ENCODE measurements around the gene DCLK2.

Gene DCLK2

DNA sequence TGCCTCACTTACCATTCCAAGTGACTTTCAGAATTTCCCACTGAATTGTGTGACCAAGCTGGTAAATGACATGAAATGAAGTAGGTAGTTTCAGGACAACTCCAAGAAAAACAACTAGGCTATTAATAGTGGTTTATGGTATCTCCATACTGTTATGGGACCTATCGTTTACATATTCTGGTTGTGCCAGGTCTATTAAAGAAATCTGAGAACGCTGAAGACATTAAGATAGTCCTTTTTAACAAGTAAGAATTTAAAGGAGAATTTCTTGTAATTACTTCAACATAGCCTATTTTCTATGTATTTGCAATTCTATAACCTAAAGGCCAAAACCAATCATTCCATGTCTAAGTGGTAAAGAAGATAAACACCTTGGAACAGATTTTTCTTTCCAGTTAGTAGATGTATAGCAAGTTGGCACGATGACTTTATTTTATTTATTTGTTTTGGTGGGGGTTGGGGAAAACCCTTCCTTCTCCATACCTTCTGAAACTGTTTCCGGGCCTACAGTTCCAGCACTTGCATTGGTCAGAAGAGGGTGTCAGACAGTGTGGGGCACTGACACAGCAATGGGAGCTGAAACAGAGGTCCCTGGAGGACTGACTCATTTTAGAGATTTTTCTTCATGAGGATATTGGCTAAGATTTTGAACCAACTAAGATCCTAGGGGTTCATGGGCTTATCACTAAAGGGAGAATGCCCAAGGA lies 7.6 kb upstream of the DCLK2 start:
- no peak for DNase-seq

DNA sequence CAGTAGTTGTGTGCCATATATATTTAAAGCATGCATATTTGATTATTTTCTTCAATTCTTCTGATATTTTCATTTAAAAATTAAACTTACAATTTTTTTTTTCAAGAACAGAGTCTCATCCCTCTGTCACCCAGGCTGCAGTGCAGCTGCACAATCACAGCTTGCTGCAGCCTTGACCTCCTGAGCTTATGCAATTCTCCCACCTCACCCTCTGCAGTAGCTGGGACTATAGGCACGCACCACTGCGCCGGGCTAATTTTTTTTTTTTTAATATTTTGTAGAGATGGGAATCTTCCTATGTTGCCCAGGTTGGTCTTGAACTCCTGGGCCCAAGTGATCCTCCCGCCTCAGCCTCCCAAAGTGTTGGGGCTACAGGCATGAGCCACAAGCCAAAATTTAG lies 5.8 kb upstream of the DCLK2 start:
- no peak for DNase-seq

- DNase-seq = no peak
Observed at GRCh38 chr4:150072906-150073714, 5.1 kb upstream of the DCLK2 start.

DNA sequence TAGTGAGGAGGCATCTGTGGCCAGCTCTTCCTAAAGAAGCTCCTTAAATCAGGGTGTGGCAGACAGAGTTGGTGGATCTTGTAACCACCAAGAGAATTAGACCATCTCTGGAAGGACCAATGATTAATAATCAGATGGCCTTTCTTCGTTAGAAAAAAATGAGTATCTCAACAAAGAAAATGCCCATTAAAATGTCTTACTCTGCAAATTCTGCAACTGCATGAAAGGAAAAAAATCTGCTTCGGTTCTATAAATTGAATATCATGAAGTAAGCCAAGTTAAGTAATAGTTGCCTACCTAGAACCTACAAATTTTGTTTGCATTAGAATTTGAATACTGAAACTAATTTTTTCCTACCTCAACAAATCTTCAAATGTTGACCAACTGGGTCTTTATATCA lies 4.2 kb upstream of the DCLK2 start:
- DNase-seq = no peak

- DNase-seq = peak; percentile 61
Observed at GRCh38 chr4:150078579-150079080, 385 bp downstream of the DCLK2 start.

- peak; percentile 71 for DNase-seq
Observed at GRCh38 chr4:150079081-150079581, 886 bp downstream of the DCLK2 start.

DNA sequence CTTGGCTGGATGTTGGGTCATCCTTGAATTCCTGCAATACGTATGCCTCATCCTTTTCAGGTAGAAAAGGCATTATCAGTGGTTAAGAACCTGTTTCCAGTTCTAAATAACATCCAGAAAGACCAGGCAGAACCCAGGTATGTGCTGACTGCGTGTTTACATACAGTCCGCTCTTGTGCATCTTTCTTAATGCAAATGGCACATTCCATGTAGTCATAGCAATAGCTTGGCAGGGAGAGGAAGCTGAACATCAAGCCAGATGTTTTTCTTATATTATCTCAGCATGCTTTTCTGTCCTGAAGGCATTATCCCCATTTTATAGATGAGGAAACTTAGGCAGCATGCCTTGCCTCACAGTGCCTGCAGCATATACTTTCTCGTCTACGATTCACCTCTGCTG lies 2.1 kb downstream of the DCLK2 start:
- no peak for DNase-seq

GRCh38 chr4:150080875-150081274 lies 2.6 kb downstream of the DCLK2 start:
- DNase-seq = no peak

DNA sequence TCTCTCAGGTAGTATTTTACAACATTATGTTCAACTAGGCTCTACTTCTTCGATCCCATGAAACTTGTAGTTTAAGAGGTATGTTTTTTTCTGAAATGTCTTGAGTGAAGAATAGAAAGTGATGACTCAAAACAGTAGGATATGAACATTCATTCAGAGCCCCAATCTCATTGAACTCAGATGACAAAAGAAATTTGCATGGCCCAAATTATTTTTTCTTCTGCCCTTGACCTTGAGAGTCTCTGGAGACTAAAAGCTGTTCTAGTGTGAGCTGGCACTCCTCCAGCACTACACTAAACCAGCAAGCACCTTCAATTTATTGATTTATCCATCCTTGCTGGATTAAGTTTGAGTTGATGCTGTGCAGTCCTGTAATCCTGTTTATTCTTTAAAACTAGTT lies 4.0 kb downstream of the DCLK2 start:
- DNase-seq = no peak

GRCh38 chr4:150087006-150087405 lies 8.8 kb downstream of the DCLK2 start:
- DNase-seq = no peak

GRCh38 chr4:150089732-150090131 lies 11.5 kb downstream of the DCLK2 start:
- no peak for DNase-seq

GRCh38 chr4:150090836-150091235 lies 12.6 kb downstream of the DCLK2 start:
- DNase-seq = no peak

DNA sequence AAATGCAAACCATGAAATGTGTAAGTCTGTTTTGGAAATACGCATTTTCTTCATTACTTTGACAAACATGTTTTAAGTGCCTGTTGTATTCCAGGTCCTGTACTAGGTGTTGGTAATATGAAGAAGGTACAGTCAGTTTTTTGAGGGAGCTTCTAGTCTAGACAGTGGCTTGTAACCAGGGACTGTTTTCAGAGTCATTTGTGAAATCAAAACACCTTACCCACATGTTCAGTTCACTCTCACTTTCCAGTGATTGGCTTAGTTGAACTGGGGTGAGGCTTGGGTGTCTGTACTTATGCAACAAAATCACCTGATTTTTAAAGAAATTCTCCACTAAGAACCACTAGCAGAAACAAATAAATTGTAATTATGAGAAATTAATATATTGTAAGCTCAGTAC lies 16.4 kb downstream of the DCLK2 start:
- no peak for DNase-seq

DNA sequence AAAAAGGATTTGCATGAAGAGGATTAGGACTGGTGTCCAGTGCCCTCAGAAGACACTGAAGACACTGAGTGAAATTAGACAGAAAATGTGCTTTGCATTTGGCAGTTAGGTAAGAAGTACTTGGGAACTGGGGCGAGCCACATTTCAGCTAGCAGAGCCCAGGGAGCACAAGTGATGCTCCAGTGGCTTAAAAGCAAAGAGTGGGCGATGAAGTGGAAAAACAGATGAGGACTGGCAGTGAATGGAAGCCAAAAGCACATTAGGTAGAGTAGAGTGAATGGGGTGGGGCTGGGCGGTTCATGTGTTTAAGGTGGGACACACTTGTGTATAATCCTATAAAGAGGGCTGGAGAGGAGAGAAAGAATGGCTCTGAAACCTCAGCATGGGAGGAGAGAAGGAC lies 18.4 kb downstream of the DCLK2 start:
- DNase-seq = no peak

DNA sequence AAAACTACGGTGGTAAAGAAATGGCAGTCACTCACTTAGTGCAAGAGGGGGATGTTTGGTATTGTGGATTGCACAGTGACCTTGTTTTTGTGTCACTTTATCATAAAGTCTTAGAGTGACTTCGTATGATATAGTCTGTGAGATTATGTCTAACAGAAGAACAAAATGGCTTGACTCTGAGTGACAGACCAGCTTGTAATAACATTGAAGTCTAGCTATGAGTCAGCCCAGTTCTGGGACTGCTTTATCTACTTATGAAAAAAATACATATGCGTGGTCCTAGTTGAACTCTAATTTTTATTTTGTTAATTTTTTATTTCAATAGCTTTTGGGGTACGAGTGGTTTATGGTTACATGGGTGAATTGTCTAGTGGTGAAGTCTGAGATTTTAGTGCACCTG lies 20.0 kb downstream of the DCLK2 start:
- no peak for DNase-seq

DNA sequence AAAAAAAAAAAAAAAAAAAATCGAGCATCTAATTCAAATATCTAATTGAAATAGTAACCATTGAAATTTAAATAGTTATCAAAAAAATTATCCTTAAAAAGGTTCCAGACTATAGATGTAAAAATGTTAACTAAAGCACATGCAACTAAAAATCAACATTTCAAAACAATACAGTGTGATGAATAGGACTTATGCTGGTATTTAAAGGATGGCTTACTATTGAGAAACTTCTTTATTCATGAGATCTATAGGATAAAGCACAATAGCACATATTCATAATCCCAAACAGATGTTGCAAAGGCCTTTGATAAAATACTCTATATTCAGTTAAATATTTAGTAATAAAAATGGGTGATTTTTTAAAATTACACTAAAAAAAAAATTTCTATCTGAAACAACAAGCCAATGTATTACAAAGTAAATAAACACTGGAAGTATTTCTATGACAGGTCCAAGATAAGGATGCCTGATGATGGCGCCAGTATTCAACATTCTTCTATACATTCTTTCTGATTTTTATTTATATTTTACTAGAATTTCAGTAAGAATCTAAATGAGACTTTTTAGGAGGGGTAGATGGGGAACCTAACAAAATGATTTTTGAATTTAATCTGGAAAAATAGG lies 26.3 kb downstream of the DCLK2 start:
- no peak for DNase-seq

- DNase-seq = no peak
Observed at GRCh38 chr4:150106886-150107285, 28.6 kb downstream of the DCLK2 start.

GRCh38 chr4:150108691-150109090 lies 30.4 kb downstream of the DCLK2 start:
- DNase-seq = no peak

- DNase-seq = no peak
Observed at GRCh38 chr4:150114641-150115040, 36.4 kb downstream of the DCLK2 start.

DNA sequence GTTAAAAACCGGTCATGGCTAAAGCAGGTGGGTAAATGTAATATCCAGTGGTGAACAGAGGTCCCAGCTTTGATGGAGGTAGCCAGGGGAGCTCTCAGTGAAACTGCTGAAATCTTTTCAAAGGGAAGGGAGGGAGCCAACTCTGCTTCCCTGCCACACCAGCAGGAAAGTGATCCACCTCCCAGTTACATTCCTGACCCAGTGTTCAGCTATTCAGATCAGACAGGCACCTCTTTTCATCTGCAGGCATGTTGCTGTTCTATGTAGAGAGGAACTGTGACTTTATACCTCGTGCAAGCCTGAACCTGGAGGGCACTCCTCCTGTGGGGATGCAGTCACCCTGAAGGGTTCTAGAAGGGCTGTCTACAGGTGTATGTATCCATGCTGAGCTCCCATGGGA lies 37.6 kb downstream of the DCLK2 start:
- DNase-seq = no peak

DNA sequence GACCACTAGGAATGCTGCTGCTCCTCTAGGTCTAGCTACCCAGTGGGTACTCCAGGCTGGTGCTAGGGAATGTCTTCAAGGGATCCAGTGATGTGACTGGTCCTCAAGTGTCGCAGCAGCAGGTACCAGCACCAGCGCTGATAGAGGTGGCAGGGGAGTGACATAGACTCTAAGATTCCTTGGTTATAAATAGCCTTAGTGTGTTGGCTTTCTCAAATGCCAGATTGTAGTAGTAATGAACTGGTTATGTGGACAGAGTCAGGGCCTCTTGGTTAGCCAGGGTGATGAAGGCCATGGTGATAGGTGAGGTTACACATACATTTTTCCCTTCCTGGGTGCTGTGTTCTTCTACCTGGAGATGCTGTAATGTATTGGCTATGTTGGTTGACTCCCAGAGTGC lies 38.3 kb downstream of the DCLK2 start:
- DNase-seq = no peak

DNA sequence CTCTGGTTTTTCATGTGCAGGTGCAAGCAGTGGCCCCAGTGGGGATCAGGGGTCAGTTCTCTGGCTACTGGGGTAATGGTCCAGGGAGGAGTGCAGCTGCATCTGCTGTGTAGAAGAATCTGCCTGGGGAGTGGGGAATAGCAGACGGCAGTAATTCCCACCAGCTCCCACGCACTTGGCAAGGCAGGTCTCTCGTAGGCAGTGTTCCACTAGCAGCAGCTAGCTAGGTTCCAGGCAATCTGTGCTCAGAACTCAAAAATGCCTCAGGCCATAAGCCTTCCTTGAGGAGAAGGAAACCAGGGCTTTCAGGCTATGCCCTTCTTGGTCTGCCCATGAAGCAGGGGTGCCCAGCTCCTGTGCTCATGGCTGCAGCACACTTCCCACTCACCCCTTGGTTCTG lies 38.8 kb downstream of the DCLK2 start:
- no peak for DNase-seq

- no peak for DNase-seq
Observed at GRCh38 chr4:150117629-150118028, 39.4 kb downstream of the DCLK2 start.

GRCh38 chr4:150119492-150119891 lies 41.2 kb downstream of the DCLK2 start:
- no peak for DNase-seq
